Pancreas (tissue), 10 donors: ENCODE measurements around the gene STAT4. TPM values are rescaled to one million over a fixed set of nuclear protein-coding genes. Genes with fewer than 3 reads are reported as not detected.
A peak's percentile ranks its signal among the peaks of the same experiment; 100 is the strongest.

ENCODE experiments used
- ATAC-seq, 4 donors: fragments of 200-7000 bp; cut with Tn5 transposase; one replicate each; pipeline versions ENCODE4 v1.8.0 to v1.9.1; 2020; ENCODE audit warnings: mild to moderate bottlenecking in 4 of 4, moderate library complexity in 4 of 4
- DNase-seq, 6 donors: peaks; one replicate each; pipeline ENCODE4 v3.0.0-alpha.2; 2020
- FAIRE-seq: peaks from 2 replicates; lab custom pipeline; 2012; peaks lifted over from hg19 to GRCh38; lab: Jason Lieb, UNC
- H3K27ac ChIP-seq, 4 donors: fragments of 200-600 bp; sonication (generic); 1 replicate in 3 of 4; 2 replicates in 1 of 4; pipeline versions ENCODE4 v1.5.0 to v1.8.0; 2020
- H3K27me3 ChIP-seq, 4 donors: fragments of 200-600 bp; one replicate each; pipeline ENCODE4 v1.8.0; 2021
- H3K36me3 ChIP-seq, 3 donors: fragments of 200-600 bp; sonication (generic) in 1 of 3; one replicate each; pipeline versions ENCODE4 v1.5.0 to v1.8.0; 2020 to 2021
- H3K4me1 ChIP-seq, 3 donors: fragments of 200-600 bp; one replicate each; pipeline ENCODE4 v1.8.0; 2021
- H3K4me3 ChIP-seq, 4 donors: fragments of 200-600 bp; sonication (generic) in 2 of 4; one replicate each; pipeline versions ENCODE4 v1.5.0 to v1.8.0; 2020 to 2021
- H3K9me3 ChIP-seq, 4 donors: fragments of 200-600 bp; one replicate each; pipeline ENCODE4 v1.8.0; 2021
- CTCF ChIP-seq, 4 donors: fragments of 200-600 bp; sonication (generic) in 3 of 4; IDR thresholded peaks; one replicate each; pipeline versions ENCODE4 v1.5.0 to v1.8.0; 2021; ENCODE audit warnings: antibody characterized with exemption in 4 of 4
- WGBS, 2 donors: extraction: QIAGEN DNeasy Blood & Tissue Kit; methylation state at CpG; one replicate each; pipeline ENCODE4 v1.1.7; 2013; 5-methylcytosine and 5-hydroxymethylcytosine counted together
- intact Hi-C, 3 donors: fragments of 100-400 bp; cut with DNase I; formaldehyde crosslinking; loops; one replicate each; pipeline versions ENCODE4 v1.11.1 to v1.14.2; 2022
- polyA plus RNA-seq, 2 donors: library from polyadenylated mRNA; stranded (reverse); fragments of 200-250 nt; gene quantifications; one replicate each; pipeline ENCODE4 v1.2.3, GENCODE V29; 2013
- total RNA-seq, 6 donors: library from RNA; stranded (reverse); fragmentation: NEBNext Ultra II Directional in 4 of 6; extraction: Animal tissue kit (Norgen Biotek cat#: 25700) in 4 of 6; gene quantifications; one replicate each; pipeline versions ENCODE4 v1.2.1 to v1.2.4, GENCODE V29; 2021 to 2023
- donor health status: healthy with polysubstance abuse.
- donor health status: DM: no; HTN: no; CAD: no; lungs with moderate emphysema.
- donor health status: DM: no; HTN: no; CAD: no.
- donor health status: control.
- donor health status: control.
- donor health status: Bipolar disorder and iron deficiency.
- donor health status: DM: yes; HTN: yes; CAD: no.
- donor health status: DM: no; HTN: no; CAD: no.
- donor health status: DM: no; HTN: no; CAD: no.
- donor health status: DM: yes; HTN: yes; CAD: no.

Gene STAT4
- total and polyA plus RNA-seq, 8 donors, result 0.60 to 6.4 (median 1.8) TPM

DNA sequence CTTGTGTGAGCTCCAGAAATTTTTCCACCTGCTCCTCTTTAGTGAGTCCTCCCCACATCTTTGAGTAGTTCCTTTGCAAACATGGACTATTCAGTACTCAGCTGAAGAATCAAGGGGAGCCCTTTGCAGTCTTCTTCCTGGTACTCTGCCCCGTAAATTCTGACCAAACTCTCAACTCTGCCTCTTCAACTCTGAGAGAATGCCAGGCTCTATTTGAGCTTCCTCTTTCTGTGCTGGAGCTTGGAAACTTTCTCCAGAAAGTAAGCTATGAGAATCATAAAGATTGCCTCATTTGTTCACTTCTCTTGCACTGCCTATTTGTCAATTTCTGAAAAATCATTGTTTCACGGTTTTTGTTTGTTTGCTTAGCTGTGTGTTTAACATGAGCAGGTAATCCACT is 7.4 kb upstream of the STAT4 start:
- Histone ChIP-seq H3K9me3 (no peaks in the 10 kb centered on the region), H3K4me3 (no peak overlapping the region), H3K36me3 (no peaks in the 10 kb centered on the region), H3K27me3 (no peaks in the 10 kb centered on the region), H3K27ac (no peak overlapping the region), H3K4me1 (no peaks in the 10 kb centered on the region)
- TF ChIP-seq CTCF (IDR thresholded peaks at IDR 0.05), result no peak
- DNase-seq, result no peak
- FAIRE-seq, result no peak
- ATAC-seq, result no peak
- intact Hi-C loops, result loop anchor here in 1 of 3 donors (10.0 kb wide), 1 partner anchor 103 kb away; no protein-coding TSS in a partner anchor
- 37 to 41% methylated on average over 2 of the region's 2 CpGs for WGBS, 2 donors

- no peak overlapping the region for H3K4me3 ChIP-seq
- H3K4me1 ChIP-seq, result peaks cover 0 to 3% (median 0%) of the 10 kb centered on the region in 3 donors
- no peaks in the 10 kb centered on the region for H3K36me3 ChIP-seq
- H3K9me3 ChIP-seq, result no peaks in the 10 kb centered on the region
- ATAC-seq (peak in 3 of 4 donors; percentile 57 to 76 (median 69)), DNase-seq (no peak), FAIRE-seq (no peak)
- 29 to 31% methylated on average over 1 of the region's 1 CpG for WGBS, 2 donors
- H3K27ac ChIP-seq, result no peak overlapping the region
- peak; percentile 11 to 51 (median 25) for TF ChIP-seq CTCF (IDR thresholded peaks at IDR 0.05)
- H3K27me3 ChIP-seq, result no peaks in the 10 kb centered on the region
- intact Hi-C loops, result loop anchor here in 1 of 3 donors (10.0 kb wide), 1 partner anchor 101 kb away; no protein-coding TSS in a partner anchor
Observed at GRCh38 chr2:191155608-191156071, 4.8 kb upstream of the STAT4 start.

DNA sequence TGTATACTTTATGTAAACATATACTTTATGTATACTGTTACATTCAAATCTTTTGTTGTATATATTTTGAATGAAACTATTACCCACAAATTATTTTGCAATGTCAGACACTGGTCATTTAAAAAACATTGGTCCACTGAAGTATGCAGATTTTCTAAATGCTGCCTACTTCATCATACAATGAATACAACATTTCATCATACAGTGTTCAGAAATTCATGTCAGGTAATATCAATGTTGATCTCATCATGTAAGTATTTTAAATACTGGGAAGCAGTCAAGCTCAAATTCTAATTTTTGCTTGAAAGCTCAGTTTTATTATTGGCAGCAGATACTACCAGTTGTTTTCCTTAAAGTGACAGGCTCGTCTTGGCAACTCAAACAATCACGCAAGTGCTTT is 2.9 kb upstream of the STAT4 start:
- Histone ChIP-seq H3K36me3 (no peaks in the 10 kb centered on the region), H3K27ac (no peak overlapping the region), H3K4me3 (no peak overlapping the region), H3K9me3 (no peaks in the 10 kb centered on the region), H3K4me1 (peaks cover 0 to 3% (median 0%) of the 10 kb centered on the region in 3 donors), H3K27me3 (no peaks in the 10 kb centered on the region)
- intact Hi-C loops, result loop anchor here in 1 of 3 donors (10.0 kb wide), 1 partner anchor 99 kb away; no protein-coding TSS in a partner anchor
- WGBS, 2 donors, result 83 to 85% methylated on average over 2 of the region's 2 CpGs
- ATAC-seq (no peak), FAIRE-seq (no peak), DNase-seq (no peak)
- TF ChIP-seq CTCF (IDR thresholded peaks at IDR 0.05), result no peak

GRCh38 chr2:191152482-191153240 is 1.9 kb upstream of the STAT4 start:
- Histone ChIP-seq H3K27me3 (no peaks in the 10 kb centered on the region), H3K27ac (no peak overlapping the region), H3K36me3 (no peaks in the 10 kb centered on the region), H3K9me3 (no peaks in the 10 kb centered on the region), H3K4me1 (peaks cover 0 to 3% (median 0%) of the 10 kb centered on the region in 3 donors), H3K4me3 (no peak overlapping the region)
- 86 to 87% methylated on average over 5 of the region's 5 CpGs for WGBS, 2 donors
- TF ChIP-seq CTCF (IDR thresholded peaks at IDR 0.05), result no peak
- ATAC-seq (no peak), FAIRE-seq (no peak), DNase-seq (no peak)
- intact Hi-C loops, result loop anchor here in 1 of 3 donors (10.0 kb wide), 1 partner anchor 98 kb away; no protein-coding TSS in a partner anchor
